Right lobe of liver (tissue), 6 donors: ENCODE results near the gene ASXL1. TPM values are rescaled to one million over a fixed set of nuclear protein-coding genes. Genes with fewer than 3 reads are reported as not detected.

Experiments
- ATAC-seq, 4 donors: fragments of 200-7000 bp; cut with Tn5 transposase; one replicate each; pipeline ENCODE4 v1.9.1; 2020; ENCODE audit warnings: mild to moderate bottlenecking in 4 of 4, moderate library complexity in 4 of 4
- DNase-seq, 3 donors: peaks; one replicate each; pipeline ENCODE4 v3.0.0-alpha.2; 2020
- H3K27ac ChIP-seq, 3 donors: fragments of 200-600 bp; one replicate each; pipeline ENCODE4 v1.8.0; 2022
- H3K27me3 ChIP-seq, 2 donors: fragments of 200-600 bp; one replicate each; pipeline ENCODE4 v1.8.0; 2022
- H3K36me3 ChIP-seq, 4 donors: fragments of 200-600 bp; sonication (generic) in 1 of 4; one replicate each; pipeline versions ENCODE4 v1.5.1 to v1.8.0; 2017 to 2022; ENCODE audit warnings: control low read depth in 1 of 4
- H3K4me1 ChIP-seq, 4 donors: fragments of 200-600 bp; sonication (generic) in 1 of 4; one replicate each; pipeline versions ENCODE4 v1.5.1 to v1.8.0; 2017 to 2022; ENCODE audit warnings: control low read depth in 1 of 4
- H3K4me3 ChIP-seq, 3 donors: fragments of 200-600 bp; one replicate each; pipeline ENCODE4 v1.8.0; 2022
- H3K9me3 ChIP-seq, 4 donors: fragments of 200-600 bp; sonication (generic) in 1 of 4; one replicate each; pipeline versions ENCODE4 v1.5.1 to v1.8.0; 2017 to 2022; ENCODE audit warnings: control low read depth in 1 of 4
- POLR2A ChIP-seq: fragments of 450-650 bp; IDR thresholded peaks from one replicate; pipeline ENCODE4 v1.6.1; 2017; ENCODE audit warnings: antibody characterized with exemption, mild to moderate bottlenecking
- WGBS: methylation state at CpG from one replicate; pipeline ENCODE4 v1.1.6; 2018; ENCODE audit warnings: low coverage, low lambda C conversion rate; ENCODE audit not compliant: insufficient coverage; ENCODE audit errors: missing lambda C conversion rate; 5-methylcytosine and 5-hydroxymethylcytosine counted together
- intact Hi-C, 2 donors: fragments of 100-400 bp; cut with DNase I; formaldehyde crosslinking; loops; one replicate each; pipeline versions ENCODE4 v1.11.2 to v1.14.1; 2022
- total RNA-seq, 6 experiments: library from RNA; depleted of rRNA in 2 of 6; stranded (reverse); fragments of >200 nt in 2 of 6; fragmentation: NEBNext Ultra II Directional in 3 of 6; extraction: Animal tissue kit (Norgen Biotek cat#: 25700) in 3 of 6; gene quantifications; one replicate each; pipeline versions ENCODE4 v1.1.0 to v1.2.4, GENCODE V29; 2016 to 2023
- TF ChIP-seq, protein P1 (sequence below), 4 donors: fragments of 200-600 bp in 3 of 4; fragments of 450-650 bp in 1 of 4; IDR thresholded peaks; one replicate each; pipeline versions ENCODE4 v1.5.1 to v1.8.0; 2016 to 2022; ENCODE audit warnings: antibody characterized with exemption in 4 of 4, mild to moderate bottlenecking in 2 of 4
- donor health status: DM: no; HTN: yes; CAD: no.
- donor health status: DM: no; HTN: no; CAD: no.
- donor health status: DM: no; HTN: no; CAD: no.
- donor health status: DM: no; HTN: yes; CAD: no.
- donor health status: DM: no; HTN: yes; CAD: no.

Gene ASXL1
- total RNA-seq, 6 experiments from 2014 or later: 18.9 to 41.8 (median 26.0) TPM

DNA sequence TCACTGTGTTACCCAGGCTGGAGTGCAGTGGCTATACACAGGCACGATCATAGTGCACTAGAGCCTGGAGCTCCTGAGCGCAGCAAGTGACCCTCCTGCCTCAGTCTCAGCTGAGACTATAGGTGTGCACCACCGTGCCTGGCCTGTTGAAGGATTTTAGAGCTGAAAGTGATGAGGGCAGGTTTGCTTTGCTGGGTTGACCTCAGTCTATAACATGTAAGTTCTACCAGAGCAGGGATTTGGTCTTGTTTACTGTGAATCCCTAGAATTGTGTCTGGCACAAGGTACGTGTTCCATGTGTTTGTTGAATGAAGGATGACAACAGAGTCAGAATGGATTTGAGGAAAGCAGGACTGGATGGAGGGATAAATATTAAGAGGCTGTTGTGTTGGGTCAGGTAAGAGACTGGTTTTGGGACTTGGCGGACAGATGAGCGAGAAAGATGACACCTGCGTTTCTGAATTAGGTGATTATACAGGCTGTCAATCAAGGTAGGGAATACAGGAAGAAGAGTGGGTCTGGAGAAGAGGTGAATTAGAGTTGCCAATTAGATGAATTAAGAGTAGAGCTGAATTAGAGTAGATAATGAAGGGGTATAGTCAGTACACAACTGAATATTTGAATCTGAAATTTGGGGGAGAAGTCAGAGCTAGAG, 6.5 kb downstream of the ASXL1 start:
- no peak overlapping the region for H3K27ac ChIP-seq
- H3K9me3 ChIP-seq: no peaks in the 10 kb centered on the region
- intact Hi-C loops: no loop called here
- WGBS: 66% methylated on average over 6 of the region's 7 CpGs
- no peak overlapping the region for H3K4me3 ChIP-seq
- peaks cover 0 to 3% (median 0%) of the 10 kb centered on the region in 4 donors for H3K36me3 ChIP-seq
- ATAC-seq: no peak
- H3K4me1 ChIP-seq: peaks cover 0 to 73% (median 32%) of the 10 kb centered on the region in 4 donors
- no peaks in the 10 kb centered on the region for H3K27me3 ChIP-seq
- no peak for DNase-seq
- TF ChIP-seq, protein P1, sequence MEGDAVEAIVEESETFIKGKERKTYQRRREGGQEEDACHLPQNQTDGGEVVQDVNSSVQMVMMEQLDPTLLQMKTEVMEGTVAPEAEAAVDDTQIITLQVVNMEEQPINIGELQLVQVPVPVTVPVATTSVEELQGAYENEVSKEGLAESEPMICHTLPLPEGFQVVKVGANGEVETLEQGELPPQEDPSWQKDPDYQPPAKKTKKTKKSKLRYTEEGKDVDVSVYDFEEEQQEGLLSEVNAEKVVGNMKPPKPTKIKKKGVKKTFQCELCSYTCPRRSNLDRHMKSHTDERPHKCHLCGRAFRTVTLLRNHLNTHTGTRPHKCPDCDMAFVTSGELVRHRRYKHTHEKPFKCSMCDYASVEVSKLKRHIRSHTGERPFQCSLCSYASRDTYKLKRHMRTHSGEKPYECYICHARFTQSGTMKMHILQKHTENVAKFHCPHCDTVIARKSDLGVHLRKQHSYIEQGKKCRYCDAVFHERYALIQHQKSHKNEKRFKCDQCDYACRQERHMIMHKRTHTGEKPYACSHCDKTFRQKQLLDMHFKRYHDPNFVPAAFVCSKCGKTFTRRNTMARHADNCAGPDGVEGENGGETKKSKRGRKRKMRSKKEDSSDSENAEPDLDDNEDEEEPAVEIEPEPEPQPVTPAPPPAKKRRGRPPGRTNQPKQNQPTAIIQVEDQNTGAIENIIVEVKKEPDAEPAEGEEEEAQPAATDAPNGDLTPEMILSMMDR (IDR thresholded peaks at IDR 0.05): no peak
- no peak for TF ChIP-seq POLR2A

DNA sequence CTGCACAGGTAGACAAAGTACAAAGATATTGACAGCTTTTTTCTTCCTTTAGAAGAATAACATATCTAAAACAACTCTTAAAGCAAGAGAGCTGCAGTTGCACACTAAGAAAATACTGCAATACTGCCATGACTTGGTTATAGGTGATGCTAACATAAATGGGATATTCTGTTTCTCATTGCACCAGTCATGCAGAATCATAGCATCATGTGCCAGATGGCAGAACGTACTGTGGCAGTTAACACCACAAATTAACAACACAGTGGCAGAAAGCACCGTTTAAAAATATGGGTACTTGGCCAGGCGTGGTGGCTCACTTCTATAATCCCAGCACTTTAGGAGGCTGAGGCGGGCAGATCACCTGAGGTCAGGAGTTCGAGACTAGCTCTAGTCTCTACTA, 7.4 kb downstream of the ASXL1 start:
- TF ChIP-seq POLR2A: no peak
- TF ChIP-seq, protein P1 (IDR thresholded peaks at IDR 0.05): no peak
- 55% methylated on average over 5 of the region's 5 CpGs for WGBS
- Histone ChIP-seq H3K36me3 (peaks cover 0 to 3% (median 0%) of the 10 kb centered on the region in 4 donors), H3K4me1 (peaks cover 0 to 70% (median 32%) of the 10 kb centered on the region in 4 donors), H3K27me3 (no peaks in the 10 kb centered on the region), H3K27ac (no peak overlapping the region), H3K9me3 (no peaks in the 10 kb centered on the region), H3K4me3 (no peak overlapping the region)
- intact Hi-C loops: no loop called here
- DNase-seq: no peak
- ATAC-seq: no peak

DNA sequence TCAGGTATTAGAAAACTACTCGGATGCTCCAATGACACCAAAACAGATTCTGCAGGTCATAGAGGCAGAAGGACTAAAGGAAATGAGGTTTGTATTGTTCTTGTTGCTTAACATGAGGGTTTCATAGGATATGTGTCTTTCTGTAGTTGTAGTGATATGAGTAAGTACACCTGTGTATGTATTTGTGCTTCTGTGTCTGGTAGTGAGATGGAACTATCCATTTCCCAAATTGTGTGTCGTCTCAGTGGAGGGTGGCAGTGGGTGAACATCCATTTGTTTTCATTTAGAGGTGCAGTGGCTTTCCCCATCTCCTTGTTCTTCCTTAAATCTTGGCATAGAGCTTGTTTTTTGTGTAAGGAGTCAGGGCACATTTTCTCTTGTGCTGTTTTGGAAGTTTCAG, 8.2 kb downstream of the ASXL1 start:
- 81% methylated on average over 2 of the region's 2 CpGs for WGBS
- DNase-seq: no peak
- TF ChIP-seq, protein P1 (IDR thresholded peaks at IDR 0.05): no peak
- TF ChIP-seq POLR2A: no peak
- intact Hi-C loops: no loop called here
- peaks cover 0 to 3% (median 0%) of the 10 kb centered on the region in 4 donors for H3K36me3 ChIP-seq
- H3K4me1 ChIP-seq: peaks cover 0 to 66% (median 31%) of the 10 kb centered on the region in 4 donors
- no peaks in the 10 kb centered on the region for H3K9me3 ChIP-seq
- ATAC-seq: no peak
- no peaks in the 10 kb centered on the region for H3K27me3 ChIP-seq
- no peak overlapping the region for H3K4me3 ChIP-seq
- H3K27ac ChIP-seq: peak overlapping the region in 1 of 3 donors; percentile 71

- intact Hi-C loops: no loop called here
- Histone ChIP-seq H3K36me3 (peaks cover 0 to 3% (median 1%) of the 10 kb centered on the region in 4 donors), H3K27me3 (no peaks in the 10 kb centered on the region), H3K27ac (peak overlapping the region in 2 of 3 donors; percentile 19 to 71), H3K4me1 (peaks cover 0 to 59% (median 30%) of the 10 kb centered on the region in 4 donors), H3K4me3 (peak overlapping the region in 2 of 3 donors; percentile 0 to 14), H3K9me3 (no peaks in the 10 kb centered on the region)
- DNase-seq (no peak), ATAC-seq (peak; percentile 55 to 68 (median 64))
- no peak for TF ChIP-seq POLR2A
- TF ChIP-seq, protein P1 (IDR thresholded peaks at IDR 0.05): no peak
These were observed 10.2 kb downstream of the ASXL1 start for GRCh38 chr20:32368323-32368722.
